ENCODE measurements around the gene PTOV1.
A peak's percentile ranks its signal among the peaks of the same experiment; 100 is the strongest.

Gene PTOV1

DNA sequence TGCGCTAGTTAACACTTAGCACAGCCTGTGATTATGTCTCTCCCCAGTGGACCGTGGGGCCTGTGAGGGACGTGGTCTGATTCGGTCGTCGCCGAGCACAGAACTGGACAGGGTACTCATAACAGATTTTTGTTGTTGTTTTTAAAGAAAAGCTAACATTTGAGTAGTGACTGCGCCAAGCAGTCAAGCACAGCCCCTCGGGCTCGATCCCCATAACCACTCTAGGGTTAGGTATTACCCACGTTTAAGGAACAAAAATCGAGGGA lies 805 bp upstream of the PTOV1 start:
- TF ChIP-seq, protein P1, sequence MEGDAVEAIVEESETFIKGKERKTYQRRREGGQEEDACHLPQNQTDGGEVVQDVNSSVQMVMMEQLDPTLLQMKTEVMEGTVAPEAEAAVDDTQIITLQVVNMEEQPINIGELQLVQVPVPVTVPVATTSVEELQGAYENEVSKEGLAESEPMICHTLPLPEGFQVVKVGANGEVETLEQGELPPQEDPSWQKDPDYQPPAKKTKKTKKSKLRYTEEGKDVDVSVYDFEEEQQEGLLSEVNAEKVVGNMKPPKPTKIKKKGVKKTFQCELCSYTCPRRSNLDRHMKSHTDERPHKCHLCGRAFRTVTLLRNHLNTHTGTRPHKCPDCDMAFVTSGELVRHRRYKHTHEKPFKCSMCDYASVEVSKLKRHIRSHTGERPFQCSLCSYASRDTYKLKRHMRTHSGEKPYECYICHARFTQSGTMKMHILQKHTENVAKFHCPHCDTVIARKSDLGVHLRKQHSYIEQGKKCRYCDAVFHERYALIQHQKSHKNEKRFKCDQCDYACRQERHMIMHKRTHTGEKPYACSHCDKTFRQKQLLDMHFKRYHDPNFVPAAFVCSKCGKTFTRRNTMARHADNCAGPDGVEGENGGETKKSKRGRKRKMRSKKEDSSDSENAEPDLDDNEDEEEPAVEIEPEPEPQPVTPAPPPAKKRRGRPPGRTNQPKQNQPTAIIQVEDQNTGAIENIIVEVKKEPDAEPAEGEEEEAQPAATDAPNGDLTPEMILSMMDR (IDR thresholded peaks at IDR 0.05; ENCODE audit: borderline replicate concordance, insufficient read depth, low read depth, low read length): no peak
- peak overlapping the region; percentile 88 for H3K4me3 ChIP-seq (ENCODE audit: low read depth, low read length)

DNA sequence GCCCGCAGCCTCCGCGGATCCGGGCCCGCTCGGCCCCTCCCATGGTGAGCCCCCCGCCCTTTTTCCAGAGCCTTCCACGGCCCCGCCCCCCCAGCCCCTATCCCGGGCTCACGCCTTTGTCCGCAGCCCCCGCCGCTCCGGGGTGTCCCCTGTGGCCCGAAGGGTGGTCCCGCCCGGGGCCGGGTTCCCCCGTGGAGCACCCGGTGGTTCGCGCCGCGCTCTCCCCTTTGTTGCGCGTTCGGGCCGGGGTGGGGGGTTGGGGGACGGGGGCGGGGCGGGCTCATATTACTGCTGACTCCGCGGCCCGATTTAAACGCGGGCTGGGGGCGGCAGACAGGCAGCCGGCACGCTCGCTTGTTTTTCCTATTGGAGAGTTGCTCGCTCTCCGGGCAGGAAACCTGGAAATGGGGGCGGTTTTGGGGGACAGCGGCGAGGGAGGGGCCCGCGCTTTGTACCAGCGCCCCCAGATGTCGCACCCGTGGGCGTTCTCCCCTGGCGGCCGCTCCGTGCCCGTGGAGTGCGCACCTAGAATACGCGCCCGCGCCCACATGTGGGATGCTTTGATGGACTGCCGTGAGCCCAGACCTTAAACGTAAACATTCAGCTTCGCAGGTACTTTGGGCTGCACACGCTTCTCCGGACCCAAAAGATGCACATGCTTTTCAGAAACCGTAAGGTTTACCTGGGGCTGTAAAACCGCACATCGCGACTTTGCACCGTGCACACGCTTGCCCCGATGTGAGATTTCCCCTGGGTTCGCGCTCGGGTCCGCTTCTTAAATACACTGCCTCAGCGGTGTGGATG lies 699 bp downstream of the PTOV1 start:
- TF ChIP-seq, protein P1 (IDR thresholded peaks at IDR 0.05; ENCODE audit: borderline replicate concordance, insufficient read depth, low read depth, low read length): no peak
- H3K4me3 ChIP-seq (ENCODE audit: low read depth, low read length): peak overlapping the region; percentile 88

DNA sequence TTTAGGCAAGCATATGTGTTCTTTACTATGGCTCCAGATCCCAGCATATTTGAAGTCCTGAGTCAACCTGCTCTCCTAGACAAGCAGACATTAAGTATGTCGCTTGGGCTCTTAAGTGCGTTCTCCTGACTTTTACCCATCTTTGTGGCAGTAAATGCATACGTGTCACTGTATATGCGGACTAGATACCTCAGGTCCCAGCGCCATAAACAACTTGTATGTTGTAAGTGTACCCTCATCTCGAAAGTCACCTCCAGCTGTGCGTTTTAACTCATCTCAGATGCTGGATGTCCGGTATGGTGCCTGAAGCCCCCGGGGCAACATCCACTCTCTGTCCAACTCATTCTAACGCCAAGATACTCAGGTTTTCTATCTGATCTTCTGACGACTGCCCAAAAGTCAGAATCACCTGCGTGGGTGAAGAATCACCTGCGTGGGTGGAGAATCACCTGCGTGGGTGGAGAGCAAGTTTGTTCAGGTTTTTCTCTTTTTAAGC lies 1.7 kb downstream of the PTOV1 start:
- TF ChIP-seq, protein P1 (IDR thresholded peaks at IDR 0.05; ENCODE audit: borderline replicate concordance, insufficient read depth, low read depth, low read length): no peak
- no peak overlapping the region for H3K4me3 ChIP-seq (ENCODE audit: low read depth, low read length)

GRCh38 chr19:49853852-49854377 lies 3.0 kb downstream of the PTOV1 start:
- TF ChIP-seq, protein P1 (IDR thresholded peaks at IDR 0.05; ENCODE audit: borderline replicate concordance, insufficient read depth, low read depth, low read length): no peak
- H3K4me3 ChIP-seq (ENCODE audit: low read depth, low read length): no peak overlapping the region

- H3K4me3 ChIP-seq (ENCODE audit: low read depth, low read length): no peak overlapping the region
- TF ChIP-seq, protein P1 (IDR thresholded peaks at IDR 0.05; ENCODE audit: borderline replicate concordance, insufficient read depth, low read depth, low read length): no peak
Measured at GRCh38 chr19:49854378-49855263, 3.7 kb downstream of the PTOV1 start.

DNA sequence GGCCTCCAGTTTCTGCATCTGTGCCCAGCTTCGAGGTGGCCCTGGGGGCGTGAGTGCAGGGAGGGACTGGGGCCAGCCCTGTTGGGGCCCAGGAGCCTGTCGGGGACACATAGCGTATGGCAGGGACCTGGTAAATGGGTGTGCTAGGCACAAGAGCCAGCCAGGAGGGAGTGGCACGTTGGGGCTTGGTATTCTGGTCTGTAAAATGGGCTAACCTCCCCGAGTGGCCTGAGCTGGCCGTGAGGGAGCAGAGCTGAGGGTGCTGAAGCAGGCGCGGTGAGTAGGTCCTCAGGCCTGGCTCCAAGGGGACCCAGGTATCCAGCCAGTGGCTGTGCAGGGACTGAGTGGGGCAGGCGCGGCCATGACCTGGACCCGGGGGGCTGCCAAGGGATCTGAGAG lies 4.3 kb downstream of the PTOV1 start:
- TF ChIP-seq, protein P1 (IDR thresholded peaks at IDR 0.05; ENCODE audit: borderline replicate concordance, insufficient read depth, low read depth, low read length): no peak

More for the DNA sequence above, 4.3 kb downstream of the PTOV1 start:
- H3K4me3 ChIP-seq (ENCODE audit: low read depth, low read length): no peak overlapping the region

All from GM12875 (cell line).